GM18519 (cell line): ENCODE results near the gene PLA2G2F.

Experiments used
- ATAC-seq: cut with Tn5 transposase; IDR thresholded peaks from one replicate; pipeline ENCODE4 v1.9.1; 2021; ENCODE audit warnings: mild to moderate bottlenecking, moderate library complexity; ENCODE audit not compliant: unreplicated experiment, low FRiP score

Gene PLA2G2F, protein sequence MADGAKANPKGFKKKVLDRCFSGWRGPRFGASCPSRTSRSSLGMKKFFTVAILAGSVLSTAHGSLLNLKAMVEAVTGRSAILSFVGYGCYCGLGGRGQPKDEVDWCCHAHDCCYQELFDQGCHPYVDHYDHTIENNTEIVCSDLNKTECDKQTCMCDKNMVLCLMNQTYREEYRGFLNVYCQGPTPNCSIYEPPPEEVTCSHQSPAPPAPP

DNA sequence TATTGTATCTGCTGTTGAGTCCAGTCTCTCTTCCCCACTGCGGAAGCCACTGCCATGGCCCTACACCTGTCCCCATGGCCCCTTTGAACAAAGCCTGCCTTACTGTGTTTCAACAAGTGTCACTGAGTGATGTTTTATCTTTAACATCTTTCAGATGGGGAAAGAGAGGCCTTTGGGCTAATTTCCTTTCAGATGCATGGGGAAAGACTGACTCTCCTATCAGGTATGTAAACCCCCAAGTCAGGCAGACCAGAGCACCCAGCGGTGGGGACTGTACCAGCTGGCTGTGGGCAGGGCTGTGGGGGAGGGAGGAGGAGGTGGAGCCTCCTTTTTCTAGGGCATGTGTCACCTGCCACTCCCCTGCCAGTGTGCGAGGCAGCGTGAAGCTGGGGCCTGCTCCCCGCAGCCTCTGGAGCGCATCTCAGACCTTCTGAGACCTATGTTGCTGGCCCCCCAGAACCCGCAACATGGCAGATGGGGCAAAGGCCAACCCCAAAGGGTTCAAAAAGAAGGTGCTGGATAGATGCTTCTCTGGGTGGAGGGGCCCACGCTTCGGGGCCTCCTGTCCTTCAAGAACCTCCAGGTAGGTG, at the start of gene PLA2G2F:
Gene PLA2G2F (plus strand): TSS at position 363 of the 590 bp plus-strand sequence. CDS start 105 bp downstream, at position 468.
- ATAC-seq: no peak

DNA sequence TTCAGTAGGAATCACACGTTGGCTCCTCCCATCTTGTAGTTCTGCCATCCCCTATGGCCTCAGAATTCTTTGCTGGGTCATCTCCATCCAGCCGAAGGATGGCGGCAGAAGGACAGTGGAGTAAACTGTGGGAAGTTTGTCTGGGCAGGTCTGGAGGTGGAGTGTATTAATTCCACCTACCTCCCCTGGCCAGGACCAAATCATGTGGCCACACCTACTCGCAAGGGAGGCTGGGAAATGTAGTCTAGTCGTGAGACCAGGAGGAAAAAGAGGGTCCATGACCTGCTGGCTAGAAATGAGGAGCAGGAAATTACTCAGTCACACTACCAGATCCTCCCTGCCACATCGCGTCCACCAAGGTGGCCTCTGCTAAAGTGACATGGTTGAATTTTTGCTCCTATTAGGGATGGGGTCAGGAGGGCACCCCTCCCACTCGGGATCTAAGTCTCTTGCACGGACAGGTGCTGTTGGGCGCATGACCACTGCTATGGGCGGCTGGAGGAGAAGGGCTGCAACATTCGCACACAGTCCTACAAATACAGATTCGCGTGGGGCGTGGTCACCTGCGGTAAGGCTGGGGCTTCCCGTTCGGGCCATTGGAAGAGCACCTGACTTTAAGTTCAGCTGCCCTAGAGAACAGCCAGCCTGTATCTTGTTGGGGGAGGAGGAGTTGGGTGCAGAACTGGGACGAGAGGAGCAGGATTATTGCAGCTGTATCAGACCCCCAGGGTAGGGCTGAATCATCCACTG, 49.6 kb upstream of the PLA2G2F start:
- no peak for ATAC-seq

DNA sequence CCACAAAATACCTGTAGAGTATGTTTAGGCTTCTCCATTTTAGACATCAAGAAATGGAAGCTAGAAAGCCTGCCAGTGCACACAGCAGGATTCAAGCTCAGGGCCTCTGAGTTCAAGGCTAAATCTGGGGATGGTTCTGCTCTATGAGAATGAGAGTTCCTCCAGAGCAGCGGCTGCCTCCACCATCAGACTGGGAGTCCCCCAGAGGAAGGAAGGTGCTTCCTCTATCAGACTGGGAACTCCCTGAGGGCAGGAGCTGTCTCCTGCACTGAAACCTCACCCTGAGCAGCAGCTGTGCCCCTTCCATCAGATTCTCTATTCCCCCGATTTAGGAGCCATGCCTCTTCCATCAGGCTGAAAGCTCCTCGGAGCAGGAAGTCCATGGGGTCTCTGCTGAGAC, 49.0 kb upstream of the PLA2G2F start:
- ATAC-seq: no peak

DNA sequence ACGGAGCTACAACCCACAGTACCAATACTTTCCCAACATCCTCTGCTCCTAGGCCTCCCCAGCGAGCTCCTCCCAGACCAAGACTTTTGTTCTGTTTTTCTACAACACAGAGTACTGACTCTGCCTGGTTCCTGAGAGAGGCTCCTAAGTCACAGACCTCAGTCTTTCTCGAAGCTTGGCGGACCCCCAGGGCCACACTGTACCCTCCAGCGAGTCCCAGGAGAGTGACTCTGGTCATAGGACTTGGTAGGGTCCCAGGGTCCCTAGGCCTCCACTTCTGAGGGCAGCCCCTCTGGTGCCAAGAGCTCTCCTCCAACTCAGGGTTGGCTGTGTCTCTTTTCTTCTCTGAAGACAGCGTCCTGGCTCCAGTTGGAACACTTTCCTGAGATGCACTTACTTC, 48.5 kb upstream of the PLA2G2F start:
- no peak for ATAC-seq

DNA sequence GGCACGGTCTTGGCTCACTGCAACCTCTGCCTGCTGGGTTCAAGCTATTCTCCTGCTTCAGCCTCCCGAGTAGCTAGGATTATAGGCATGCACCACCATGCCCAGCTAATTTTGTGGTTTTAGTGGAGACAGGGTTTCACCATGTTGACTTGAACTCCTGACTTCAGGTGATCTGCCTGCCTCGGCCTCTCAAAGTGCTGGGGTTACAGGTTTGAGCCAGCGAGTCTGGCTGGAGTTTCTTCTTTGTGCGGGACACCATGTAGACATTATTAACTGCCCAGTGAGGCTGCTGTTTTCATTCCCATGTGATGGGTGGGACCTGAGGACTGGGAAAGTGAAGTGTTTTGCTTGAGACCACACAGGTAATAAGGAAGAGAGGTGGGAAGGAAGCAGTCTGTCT, 45.8 kb upstream of the PLA2G2F start:
- ATAC-seq: no peak

DNA sequence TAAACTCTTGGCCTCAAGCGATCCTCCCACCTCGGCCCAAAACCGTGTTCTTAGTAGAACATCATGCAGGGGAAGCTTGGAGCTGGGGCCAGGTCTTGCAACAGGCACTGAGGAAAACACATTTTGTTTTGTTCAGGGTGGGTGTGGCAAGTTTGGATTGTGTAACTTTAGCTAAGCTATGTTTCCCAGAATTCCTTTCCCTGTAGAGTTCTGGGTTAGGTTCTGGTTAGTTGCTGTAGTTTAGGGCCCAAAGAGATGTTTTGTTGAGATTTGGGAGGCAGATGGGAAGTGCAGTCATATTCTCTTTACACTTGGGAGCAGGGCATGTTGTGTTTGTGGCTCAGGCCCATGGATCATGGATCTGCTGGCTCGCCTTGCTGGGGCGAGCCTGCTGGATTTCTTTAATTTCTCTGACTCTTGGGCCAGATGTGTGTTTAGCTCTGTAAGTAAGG, 45.2 kb upstream of the PLA2G2F start:
- ATAC-seq: no peak

DNA sequence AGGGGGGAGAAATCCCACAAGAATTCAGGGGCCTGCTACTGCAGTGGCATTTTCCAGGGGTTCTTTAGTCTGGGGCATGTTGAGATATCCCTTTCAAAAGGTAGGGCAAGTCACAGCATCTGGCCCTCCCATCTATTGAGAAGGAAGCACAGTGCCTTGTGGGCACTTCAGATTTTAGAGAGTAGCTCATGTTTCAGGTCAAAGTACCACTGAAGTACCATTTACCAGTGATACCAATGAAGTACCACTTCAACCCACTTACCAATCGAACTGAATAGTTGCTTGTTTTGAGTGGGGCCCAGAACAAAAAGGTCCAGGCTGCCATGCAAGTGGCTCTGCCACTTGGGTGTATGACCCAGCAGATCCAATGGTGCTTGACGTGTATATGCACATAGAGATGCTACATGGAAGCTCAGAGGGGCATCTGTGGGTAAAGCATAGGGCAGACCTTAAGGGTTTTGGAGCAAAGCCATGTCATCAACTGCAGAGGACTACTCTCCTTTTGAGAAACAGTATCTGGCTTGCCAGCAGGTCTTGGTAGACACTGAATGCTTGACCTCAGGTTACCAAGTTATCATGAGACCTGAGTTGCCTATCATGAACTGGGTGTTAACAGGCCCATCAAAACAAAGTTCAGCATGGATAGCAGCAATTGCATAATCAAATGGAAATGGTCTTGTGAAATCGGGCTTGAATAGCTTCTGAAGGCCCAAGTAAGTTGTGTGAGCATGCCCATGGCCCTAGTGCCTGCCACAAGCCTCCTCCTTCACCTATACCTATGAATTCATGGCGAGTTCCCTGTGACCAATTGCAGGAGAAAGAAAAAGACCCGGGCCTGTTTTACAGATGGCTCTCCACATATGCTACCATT, 43.3 kb upstream of the PLA2G2F start:
- ATAC-seq: no peak

DNA sequence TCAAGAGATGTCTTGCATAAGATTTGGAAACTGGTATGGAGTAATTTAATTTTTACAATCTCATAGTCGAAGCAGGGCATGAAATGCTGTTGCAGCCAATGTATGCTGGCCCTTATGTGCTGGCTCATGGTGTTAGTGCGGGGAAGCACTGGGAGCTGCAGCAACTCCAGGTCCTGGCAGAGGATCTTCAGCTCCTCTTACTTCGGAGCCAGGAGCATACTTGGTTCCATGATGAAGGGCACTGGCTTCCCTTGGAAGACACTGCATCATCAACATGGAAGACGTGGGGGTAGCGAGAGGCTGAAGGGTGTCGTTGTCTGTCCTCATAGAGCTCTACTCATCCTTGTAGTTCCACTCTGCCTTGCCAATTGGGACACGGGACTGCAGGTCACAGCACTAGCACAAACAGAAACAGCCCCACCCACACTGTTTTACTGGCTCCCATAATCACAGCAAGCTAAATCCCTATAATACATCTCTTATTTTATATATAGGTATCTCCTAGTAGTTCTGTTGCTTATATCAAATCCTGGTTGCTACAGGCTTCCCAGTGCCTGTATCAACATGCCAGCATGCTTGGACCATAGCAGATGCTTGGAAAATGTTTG, 42.2 kb upstream of the PLA2G2F start:
- no peak for ATAC-seq

DNA sequence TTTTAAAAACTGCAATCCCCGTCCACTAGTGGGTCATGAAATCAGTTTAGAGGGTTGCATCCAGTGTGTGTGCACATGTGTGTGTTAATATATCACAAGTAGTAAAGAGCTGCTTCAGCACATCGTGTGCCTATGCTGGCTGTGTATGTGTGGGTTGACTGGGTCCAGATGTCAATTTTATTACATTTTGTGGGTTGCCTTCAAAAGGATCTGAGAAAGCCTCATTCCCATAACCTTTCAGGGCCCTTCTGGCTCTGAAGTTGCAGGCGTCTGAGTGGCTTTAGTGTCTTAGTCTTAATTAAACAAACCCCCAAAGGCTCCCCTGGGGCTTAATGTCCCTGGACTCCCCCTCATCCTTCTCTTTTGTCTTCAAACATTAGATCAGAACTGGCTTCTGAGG, 39.6 kb upstream of the PLA2G2F start:
- ATAC-seq: no peak

DNA sequence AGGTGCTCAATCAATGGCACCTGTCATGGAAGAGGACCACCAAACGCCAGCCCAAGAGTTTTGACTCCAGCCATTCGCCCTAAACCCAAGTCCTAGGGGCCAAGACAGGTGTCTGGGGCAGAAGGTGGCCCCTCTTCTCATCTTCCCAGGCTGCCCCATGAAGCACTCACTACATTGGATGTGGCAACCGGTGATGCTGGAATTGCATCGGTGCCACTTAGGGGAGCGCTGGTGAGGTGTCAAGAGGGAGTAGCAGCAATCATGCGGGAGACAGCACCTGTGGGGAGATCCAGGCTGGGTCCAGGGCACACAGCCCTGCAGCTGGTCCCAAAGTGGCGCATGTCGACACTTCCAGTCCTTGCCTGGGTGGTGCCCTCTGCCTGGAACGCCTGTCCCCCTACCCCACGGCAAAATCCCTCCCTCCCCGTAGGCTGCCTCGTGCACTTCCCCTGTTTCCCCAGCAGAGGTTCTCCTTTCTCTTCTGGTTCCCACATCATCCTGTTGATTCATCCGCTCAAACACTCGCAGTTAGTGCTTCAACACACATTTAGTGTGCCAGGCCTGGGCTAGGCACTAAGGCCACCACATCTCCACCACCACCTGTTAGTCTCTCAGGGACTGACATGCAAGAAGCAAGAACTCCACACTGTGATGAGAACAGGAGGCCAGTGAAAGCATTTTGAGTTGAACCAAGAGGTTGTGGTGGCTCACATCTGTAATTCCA, 38.3 kb upstream of the PLA2G2F start:
- ATAC-seq: no peak

DNA sequence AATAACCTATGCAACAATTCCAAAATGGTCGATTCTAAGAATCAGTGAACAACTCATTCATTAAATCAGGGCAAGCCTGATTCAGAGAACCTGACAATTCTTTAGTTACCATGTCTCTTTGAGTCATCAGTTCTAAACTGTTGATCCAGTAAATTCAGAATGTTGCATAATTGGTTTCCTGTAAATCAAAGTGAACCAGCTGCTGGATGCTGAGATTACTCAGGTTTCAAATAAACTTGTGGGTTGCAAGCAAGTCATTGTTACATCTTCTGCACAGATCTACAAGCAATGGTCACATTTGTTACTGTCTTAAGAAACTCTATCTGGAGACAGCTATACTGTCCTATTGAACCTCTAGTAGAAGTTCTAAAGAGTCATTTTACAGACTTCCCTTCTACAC, 36.2 kb upstream of the PLA2G2F start:
- no peak for ATAC-seq

DNA sequence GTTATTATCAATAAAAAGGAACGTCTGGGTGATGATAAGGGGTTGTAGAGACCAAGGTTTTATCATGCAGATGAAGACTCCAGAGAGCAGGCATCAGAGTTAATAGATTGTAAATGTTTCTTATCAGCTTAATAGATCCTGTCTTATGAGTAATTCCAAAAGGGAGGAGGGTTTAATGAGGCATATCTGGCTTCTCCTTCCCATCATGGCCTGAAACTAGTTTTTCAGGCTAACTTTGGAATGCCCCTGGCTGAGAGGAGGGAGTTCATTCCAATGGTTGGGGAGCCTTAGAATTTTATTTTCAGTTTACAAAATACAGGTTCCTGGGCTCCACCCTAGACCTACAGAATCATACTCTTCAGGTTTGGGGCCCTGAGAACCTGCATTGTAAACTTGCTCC, 33.3 kb upstream of the PLA2G2F start:
- ATAC-seq: no peak

DNA sequence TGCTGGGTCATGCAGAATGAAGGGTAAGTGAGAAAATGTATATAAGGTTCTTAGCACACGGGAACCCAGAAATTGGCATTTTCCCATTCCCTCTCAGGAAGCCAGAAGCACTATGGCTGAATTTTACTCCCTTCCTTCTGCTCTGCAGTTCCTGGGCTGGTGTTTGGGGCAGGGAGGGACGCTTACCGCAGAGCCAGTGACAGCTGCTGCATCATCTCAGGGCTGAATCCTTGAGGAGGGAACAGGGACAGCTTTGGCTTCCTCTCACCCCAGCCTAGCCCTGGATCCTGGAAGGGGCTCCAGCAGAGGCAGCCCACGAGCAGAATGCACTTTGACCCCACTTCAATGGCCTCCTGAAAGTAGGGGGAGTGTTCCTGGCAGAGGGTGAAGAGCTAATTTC, 31.8 kb upstream of the PLA2G2F start:
- no peak for ATAC-seq

DNA sequence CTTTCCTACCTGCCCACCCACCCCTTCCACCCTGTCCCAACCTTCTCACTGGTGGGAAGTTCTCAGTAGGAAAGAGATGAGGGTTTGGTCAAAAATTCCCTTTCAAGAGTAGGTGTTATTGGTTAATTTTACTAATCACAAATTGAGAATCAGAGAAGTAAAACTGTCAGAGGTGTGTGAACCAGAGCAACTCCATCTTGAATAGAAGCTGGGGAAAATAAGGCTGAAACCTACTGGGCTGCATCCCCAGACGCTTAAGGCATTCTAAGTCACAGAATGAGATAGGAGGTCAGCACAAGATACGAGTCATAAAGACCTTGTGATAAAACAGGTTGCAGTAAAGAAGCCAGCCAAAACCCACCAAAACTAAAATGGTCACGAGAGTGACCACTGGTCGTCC, 31.3 kb upstream of the PLA2G2F start:
- ATAC-seq: no peak

DNA sequence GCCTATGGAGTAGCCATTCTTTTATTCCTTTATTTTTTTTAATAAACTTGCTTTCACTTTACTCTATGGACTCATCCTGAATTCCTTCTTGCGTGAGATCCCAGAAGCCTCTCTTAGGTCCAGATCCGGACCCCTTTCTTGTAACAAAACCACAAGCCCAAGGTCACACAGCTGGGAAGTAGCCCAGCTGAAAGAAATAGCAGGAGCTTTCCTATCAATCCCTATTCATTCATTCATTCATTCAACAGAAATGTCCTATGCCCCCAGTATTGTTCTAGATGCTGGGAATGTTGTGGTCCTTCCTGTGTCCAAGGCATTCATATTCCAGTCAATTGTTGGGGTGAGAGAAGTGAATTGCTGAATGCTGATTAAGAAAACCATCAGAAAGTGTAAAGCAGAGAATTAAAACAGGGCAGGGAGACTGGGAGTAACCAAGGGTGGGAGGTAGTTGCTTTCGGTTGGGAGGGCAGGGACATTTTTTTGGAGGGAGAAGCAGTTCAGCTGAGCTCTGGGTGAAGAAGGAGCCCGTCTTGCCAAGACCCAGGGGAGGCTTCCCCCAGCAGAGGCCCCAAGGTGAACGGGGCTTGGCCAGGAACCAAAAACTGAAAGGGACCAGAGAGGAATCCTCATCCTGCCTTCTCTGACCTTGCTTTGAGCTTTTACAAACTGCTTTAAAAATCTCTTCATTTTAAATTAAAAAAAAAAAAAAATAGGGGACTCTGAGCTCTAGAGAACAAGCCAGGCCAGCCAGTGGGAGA, 30.6 kb upstream of the PLA2G2F start:
- ATAC-seq: no peak

DNA sequence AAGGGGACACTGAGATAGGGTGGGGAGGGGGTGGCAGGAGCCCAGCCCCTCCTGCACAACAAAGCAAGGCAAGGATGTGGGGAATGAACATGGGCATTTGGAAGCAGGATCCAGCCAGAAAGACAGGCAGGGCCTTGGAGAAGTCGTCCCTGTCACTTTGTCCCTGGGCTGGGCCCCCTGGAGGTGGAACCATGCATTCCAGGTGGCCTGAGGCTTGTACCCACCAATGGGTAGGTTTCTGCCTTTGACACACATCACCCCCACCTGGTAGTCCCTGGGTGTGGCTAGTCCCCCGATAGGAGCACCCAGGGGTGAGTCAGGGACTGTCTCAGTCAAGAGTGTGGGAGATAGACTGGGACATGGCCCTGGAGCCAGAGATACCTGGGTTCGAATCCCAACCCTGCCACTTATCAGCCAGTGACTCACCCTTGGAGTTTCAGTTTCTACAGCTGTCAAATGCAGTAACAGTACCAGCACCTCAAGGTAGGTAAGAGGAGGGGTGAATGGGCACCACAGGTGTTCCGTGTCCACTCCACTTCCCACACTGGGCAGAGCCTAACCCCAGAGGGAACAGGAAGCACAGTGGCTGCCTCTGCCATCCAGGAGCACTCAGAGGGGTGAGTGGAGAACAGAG, 29.8 kb upstream of the PLA2G2F start:
- ATAC-seq: no peak

DNA sequence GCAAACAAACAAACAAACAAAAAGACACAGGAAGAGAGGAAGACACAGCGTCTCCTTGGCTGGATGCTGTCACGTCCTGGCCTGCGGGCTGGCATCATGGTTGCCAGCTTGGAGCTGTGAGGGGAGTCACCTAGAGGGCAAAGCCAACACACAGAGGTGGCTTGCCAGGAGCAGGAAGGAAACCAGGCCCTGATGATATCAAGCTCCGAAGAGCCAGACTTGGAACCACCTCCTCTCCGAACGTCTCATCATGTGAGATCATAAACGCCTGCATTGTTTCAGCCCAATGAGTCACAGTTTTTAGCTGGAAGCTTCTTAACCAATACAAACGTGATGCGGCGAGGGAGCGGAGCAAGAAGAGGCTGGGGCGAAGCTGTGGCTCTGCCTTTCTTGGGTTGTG, 28.4 kb upstream of the PLA2G2F start:
- no peak for ATAC-seq

DNA sequence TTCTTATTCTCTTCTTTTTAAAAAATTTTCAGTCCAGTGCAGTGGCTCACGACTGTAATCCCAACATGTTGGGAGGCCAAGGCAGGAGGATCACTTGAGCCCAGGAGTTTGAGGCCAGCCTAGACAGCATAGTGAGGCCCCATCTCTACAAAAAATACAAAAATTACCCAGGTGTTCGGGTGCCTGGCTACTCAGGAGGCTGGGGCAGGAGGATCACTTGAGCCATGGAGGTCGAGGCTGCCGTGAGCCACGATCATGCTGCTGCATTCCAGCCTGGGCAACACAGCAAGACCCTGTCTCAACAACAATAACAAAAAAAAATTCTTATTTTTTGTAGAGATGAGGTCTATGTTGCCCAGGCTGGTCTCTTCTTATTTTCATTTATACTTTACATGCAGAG, 27.7 kb upstream of the PLA2G2F start:
- no peak for ATAC-seq
